HL-60 (cell line): Measurements from ENCODE around the gene KCNMA1.

ENCODE experiments used
- DNase-seq, 2 experiments: peaks; one replicate each; pipeline ENCODE4 v3.0.0-alpha.2; 2010 to 2020; ENCODE audit warnings: low read depth in 1 of 2, low spot score in 1 of 2
- H3K27ac ChIP-seq: fragments of 250-450 bp; sonication (Bioruptor Pico); replicated peaks from 2 replicates; pipeline ENCODE4 v1.5.1; 2020; ENCODE audit warnings: mild to moderate bottlenecking, moderate library complexity
- H3K27me3 ChIP-seq: fragments of 250-450 bp; sonication (Bioruptor Pico); 2 replicates; pipeline ENCODE4 v1.5.1; 2021; ENCODE audit warnings: mild to moderate bottlenecking, moderate library complexity; ENCODE audit not compliant: insufficient read depth, poor library complexity, severe bottlenecking
- H3K4me3 ChIP-seq: replicated peaks from 2 replicates; pipeline ENCODE4 v1.5.1; 2011; ENCODE audit warnings: mild to moderate bottlenecking, control low read depth, low read length; ENCODE audit not compliant: insufficient read depth
- CTCF ChIP-seq: IDR thresholded peaks from one replicate; pipeline ENCODE4 v1.5.1; 2011; ENCODE audit warnings: low read length, control low read depth, inconsistent platforms; ENCODE audit not compliant: insufficient read depth
- GABPA ChIP-seq: IDR thresholded peaks from 2 replicates; pipeline ENCODE4 v1.6.1; 2012; ENCODE audit warnings: low read depth
- POLR2AphosphoS5 ChIP-seq: IDR thresholded peaks from 2 replicates; pipeline ENCODE4 v1.6.1; 2012; ENCODE audit warnings: low read depth
- REST ChIP-seq: IDR thresholded peaks from 2 replicates; pipeline ENCODE4 v1.6.1; 2012; ENCODE audit warnings: low read depth; ENCODE audit not compliant: insufficient replicate concordance
- SPI1 ChIP-seq: IDR thresholded peaks from 2 replicates; pipeline ENCODE4 v1.6.1; 2012; ENCODE audit warnings: low read depth, mild to moderate bottlenecking, borderline replicate concordance

Gene KCNMA1

DNA sequence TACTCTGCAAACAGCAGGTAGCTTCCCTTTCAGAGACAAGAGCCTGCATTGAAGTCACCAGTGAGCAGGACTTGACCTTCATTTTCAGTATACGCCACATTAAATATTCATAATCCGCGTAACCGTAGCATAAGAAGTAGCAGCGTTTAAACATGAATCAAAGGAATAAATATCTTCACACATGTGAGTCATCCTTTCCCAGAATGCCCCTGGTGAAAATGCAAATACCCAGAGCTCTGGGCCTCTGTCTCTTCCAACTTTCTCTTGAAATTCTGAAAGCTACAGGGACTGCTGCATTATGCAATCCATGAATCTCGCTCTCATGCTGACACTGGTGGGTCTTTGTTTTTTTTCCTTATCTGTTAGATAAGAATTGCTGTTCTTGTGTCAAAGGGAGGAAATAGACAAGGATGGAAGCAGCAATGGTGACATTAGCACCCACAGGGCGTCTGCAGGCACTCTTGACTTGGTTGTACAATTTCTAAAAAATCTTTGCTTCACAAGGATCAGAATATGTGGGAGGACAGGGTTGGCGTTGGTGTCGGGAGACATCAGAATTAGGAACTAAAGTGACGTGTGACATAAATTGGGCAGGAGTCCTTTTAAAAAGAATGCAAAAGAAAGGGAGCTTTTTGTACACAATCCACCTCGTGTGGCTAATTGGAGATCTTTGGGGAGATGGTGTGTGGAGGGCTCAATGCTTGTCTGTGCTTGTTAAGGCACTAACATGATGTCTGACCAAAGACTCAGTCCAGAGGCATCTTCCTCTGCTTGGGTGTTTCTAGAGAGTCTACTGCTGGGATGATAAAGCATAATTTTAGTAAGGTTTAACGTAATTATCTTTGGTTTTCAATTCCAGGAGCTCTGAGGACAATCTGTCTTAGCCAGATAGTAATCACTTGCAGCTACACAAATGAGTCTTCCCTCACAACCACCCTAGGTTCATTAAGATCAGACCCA, 390.3 kb downstream of the KCNMA1 start:
- Histone ChIP-seq H3K27ac (no peak overlapping the region), H3K27me3 (no peaks in the 10 kb centered on the region), H3K4me3 (no peak overlapping the region)
- no peak for DNase-seq
- TF ChIP-seq POLR2AphosphoS5 (no peak), SPI1 (no peak), REST (no peak), CTCF (no peak), GABPA (no peak)

- TF ChIP-seq SPI1 (no peak), CTCF (no peak), POLR2AphosphoS5 (no peak), GABPA (no peak), REST (no peak)
- H3K27ac ChIP-seq: no peak overlapping the region
- no peak overlapping the region for H3K4me3 ChIP-seq
- no peaks in the 10 kb centered on the region for H3K27me3 ChIP-seq
- peak; percentile 63 to 82 for DNase-seq
Measured at GRCh38 chr10:77245953-77246352, 391.7 kb downstream of the KCNMA1 start.

GRCh38 chr10:77244746-77245145, 392.9 kb downstream of the KCNMA1 start:
- Histone ChIP-seq H3K27me3 (no peaks in the 10 kb centered on the region), H3K27ac (no peak overlapping the region), H3K4me3 (no peak overlapping the region)
- DNase-seq: no peak
- TF ChIP-seq SPI1 (no peak), GABPA (no peak), CTCF (no peak)
